ENCODE measurements around the gene SPATA9.
A peak's percentile ranks its signal among the peaks of the same experiment; 100 is the strongest.
"Not testable (repeated sequence)": the region's sequence is repeated elsewhere in the genome, so short reads cannot be mapped to it uniquely, and the experiment has no call there.

The SPATA9 gene

DNA sequence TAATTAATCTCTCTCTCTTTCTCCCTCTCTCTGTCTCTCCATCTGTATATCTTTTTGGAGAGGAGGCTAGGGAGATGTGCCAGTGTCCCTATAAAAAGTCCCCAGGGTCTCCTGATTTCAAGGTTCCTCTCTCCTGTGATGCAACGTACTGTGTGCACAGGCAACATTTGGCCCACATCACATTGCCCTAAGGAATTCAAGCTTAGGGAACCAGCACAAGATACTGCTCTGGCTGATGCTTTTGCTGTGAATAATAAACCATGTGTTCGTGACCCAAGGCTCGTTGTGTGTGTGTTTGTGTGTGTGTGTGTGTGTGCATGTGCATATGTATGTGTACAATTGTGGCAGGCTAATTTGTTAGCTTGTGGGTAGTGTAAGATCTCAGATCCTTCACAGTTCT, 9.7 kb downstream of the SPATA9 start:
- DNase-seq (ENCODE audit: low spot score) = no peak

DNA sequence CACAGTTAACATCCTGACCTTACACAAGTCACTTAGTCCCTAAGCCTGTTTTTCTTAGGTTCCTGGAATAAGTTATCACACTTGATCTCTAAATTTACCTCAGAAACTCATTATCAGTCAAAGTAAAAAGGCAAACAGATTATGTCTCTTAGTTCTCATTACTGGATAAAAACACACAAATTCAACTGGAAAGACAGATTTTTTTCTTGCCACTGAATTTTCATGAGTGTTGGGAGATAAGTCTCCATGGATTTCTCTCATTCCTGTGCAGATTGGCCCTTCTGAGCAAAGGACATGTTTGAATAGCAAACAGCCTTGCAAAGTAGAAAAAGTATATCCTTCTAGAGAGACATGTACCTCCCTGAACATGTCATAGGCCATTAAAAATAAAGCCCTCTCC, 10.2 kb downstream of the SPATA9 start:
- DNase-seq (ENCODE audit: low spot score) = no peak

DNA sequence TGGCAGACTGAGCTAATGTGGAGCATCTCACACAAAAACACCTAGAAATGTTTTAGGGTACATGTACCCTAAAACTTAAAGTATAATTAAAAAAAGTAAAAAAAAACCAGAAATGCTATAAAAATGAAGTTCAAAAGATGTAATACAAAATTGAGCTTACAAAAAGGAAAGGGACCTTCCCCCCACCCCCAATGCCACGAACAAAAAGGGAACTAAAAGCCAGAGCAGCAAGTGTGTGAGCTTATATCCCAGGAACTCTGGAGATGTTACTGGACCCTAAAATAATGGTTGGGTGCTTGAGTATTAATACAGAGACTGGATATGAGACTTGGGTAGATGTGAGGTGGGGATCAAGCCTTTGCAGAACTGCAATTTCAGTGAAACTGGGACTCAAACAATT, 11.0 kb downstream of the SPATA9 start:
- DNase-seq (ENCODE audit: low spot score) = no peak

DNA sequence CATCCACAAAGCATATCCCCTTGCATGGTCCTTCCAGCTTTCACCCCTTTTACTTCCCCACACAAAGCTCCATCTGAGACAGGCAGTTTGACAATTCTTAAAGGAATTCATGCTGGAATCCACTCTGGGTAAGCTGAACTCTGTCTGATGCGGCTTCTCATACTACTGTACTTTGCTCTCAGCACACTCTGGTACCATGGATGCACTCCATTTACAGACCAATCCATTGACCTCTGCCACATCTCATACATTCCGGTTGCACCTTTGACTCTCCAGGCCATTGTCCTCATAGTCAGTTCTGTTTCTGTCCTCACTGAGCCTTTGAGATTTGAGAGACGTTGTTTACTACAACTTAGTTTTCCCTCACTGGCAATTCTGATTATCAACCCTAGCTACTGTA, 12.2 kb downstream of the SPATA9 start:
- no peak for DNase-seq (ENCODE audit: low spot score)

DNA sequence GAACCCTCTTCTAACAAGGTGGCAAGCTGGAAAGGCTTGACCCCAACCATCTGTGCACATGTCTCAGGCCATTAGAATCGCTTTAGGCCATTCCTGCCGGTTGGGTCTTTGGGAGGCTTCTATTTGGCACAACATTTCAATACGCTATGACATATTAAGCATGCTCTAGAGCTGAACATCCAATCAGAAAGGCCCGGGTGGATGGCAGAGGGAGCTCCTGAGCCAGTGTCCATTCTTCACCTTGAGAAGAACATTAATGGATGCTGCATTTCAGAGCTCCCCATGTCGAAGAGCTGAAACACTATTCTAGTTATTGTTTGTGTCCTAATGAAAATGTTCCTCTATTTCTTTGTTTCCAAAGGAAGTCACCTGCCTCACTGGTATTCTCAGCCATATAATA, 12.8 kb downstream of the SPATA9 start:
- DNase-seq (ENCODE audit: low spot score) = no peak

DNA sequence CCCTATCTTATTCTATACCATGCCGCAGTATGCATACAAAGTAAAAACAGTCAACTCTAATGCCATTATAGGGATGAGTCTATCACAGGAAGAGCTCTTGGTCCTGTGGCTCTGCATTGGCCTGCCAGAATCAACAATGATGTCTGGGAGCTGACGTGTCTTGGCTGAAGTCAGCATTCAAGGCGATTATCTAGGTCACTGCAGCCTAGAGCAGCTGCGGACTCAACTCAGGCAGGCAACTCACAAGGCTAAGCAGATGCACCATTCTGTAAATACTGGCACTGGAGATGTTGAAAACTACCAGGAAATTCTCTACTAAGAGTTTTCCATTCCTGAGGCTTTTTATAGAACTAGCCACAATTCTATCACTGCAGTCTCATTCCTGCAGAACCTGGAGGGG, 13.3 kb downstream of the SPATA9 start:
- DNase-seq (ENCODE audit: low spot score) = no peak

DNA sequence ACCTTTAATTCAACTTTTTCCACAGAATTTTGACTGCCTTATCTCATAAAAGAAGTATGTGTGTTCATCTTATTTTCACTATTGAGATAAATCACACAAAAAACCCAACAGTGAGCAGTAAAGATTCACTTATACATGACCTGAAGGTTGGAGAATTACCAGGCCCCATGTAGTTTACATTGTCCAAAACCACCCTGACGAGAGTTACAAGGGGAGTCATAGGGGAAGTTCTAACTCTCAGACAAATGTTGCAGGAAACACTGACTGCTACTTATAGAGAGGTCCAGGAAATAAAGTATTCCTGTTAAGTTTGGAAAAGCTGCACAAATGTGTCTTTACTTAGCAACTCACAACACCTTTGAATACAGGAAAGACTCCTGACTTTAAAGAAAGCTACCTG, 14.1 kb downstream of the SPATA9 start:
- no peak for DNase-seq (ENCODE audit: low spot score)

DNA sequence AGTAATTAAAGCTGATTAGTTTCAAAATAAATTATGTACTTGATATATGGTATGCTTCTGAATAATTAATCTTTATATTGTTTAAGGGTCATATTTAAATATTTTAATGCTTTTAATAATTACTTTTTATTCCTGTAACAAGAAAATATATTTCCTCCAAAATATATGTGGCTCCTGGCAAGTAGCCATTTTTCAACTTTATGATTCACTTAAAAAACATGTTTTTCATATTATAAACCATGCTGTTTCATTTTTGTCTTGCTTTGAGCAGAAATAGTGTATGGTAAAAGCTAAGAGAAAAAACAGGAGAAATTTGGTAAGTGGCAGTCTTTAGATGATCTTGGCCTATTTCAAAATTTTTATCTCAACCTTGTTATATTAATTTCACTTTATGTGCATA, 14.6 kb downstream of the SPATA9 start:
- DNase-seq (ENCODE audit: low spot score) = no peak

DNA sequence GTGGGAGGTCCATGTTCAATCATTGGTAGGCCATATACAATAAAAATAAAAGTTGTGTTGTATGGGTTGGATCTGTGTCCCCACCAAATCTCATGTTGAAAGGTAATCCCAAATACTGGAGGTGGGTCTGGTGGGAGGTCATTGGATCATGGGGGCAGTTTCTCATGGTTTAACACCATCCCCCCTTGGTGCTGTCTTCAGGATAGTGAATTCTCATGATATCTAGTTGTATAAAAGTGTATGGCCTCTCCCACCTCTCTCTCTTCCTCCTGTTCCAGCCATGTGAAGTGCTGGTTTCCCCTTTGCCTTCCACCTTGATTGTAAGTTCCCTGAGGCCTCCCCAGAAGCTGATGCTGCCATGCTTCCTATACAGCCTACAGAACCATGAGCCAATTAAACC, 15.1 kb downstream of the SPATA9 start:
- no peak for DNase-seq (ENCODE audit: low spot score)

DNA sequence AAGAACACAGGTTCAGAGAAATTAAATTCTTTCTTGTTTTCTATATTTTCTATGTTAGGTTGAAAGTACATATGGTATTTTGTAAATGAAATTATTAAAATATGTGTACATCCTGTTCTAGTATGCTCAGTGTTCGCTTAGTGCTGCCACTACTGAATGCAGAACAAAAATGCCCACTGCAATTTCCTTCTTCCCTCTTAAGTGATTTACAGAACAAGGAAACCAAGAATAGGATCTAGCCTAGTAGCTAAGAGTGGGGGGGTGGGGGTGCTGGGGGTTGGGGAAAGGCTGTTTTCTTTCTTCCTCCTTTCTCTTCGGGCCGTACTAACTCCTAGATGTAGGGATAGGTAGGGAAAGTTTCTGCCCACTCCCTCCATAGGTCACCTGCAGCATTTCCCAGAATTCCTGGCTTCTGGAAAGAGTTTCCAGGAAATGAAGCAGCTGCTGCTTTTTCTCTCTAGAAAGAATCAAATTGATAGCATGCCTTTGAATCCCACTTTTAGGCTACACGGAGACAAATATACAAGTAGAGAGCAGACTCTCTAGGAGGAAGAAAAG, 15.7 kb downstream of the SPATA9 start:
- DNase-seq (ENCODE audit: low spot score) = no peak

DNA sequence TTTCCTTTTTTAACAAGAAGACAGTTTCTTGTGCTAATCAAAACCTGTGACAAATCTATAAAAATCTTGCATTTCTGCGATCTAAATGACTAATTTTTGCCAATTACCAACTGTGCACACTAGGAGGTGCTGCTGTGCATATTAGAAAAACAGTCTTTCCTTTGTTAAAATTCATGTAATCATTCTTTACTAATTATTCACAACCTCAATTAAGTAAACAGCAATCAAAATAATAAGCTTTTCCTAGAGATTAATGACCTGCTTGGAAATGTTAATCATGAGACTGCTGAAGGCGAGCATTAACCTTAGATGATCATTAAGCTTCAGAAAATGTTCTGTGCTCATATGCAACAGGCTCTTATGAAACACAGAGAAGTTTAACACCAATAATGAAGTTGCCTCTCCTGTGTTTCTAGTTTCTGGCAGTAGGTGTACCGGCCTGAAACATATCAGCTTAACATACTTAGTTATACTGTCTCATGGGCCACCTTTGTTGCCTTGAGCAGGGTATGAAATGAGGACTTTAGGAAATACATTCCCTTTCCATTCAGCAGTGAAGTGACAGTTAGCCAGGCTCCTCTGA, 18.5 kb downstream of the SPATA9 start:
- peak; percentile 49 for DNase-seq (ENCODE audit: low spot score)

DNA sequence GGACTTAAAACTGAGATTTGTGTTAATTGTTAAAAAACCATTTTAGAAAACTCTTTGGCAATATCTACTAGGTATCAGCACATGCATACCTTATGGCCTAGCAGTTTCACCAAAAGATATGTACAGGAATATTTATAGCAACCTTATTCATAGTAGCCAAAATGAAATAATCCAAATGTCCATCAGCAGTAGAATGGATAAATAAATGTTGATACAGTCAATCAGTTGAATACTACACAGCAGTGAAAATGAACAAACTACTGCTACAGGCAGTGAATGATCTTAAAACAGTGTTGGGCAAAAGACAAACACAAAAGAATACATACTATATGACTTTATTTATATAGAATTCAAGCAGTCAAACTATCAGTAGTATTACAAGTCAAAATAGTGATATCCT, 19.8 kb downstream of the SPATA9 start:
- no peak for DNase-seq (ENCODE audit: low spot score)

DNA sequence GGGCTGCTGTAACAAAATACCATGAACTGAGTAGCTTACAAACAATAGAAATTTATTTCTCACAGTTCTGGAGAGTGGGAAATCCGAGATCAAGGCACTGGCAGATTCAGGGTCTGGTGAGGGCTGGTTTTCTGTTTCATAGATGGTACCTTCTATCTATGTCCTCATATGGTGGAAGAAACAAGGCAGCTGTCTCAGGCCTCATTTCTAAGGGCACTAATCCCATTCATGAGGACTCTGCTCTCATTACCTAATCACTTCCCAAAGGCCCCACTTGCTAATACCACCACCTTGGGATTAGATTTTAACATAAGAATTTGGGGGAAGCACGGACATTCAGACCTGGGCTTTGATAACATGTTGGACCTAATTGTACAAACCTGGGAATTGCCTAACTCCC, 22.7 kb downstream of the SPATA9 start:
- DNase-seq (ENCODE audit: low spot score) = no peak

DNA sequence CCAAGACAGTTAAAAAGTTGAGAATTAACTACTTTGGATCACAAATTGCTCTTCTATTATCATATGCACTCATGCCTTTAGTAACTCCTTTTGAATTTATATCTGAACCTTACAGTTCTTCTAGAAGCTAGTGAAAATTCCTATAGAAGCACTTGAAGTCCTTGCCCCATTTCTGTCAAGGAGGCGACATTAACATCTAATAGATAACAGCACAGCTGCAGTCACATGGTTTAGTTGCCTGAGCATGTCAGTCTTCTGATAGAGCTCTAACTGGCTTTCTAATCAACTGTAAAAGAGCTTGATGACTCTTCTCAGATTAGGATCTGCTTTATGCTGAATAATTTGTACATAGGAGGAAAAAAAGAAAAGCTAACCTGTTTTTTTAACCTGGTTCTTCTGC, 27.2 kb downstream of the SPATA9 start:
- no peak for DNase-seq (ENCODE audit: low spot score)

DNA sequence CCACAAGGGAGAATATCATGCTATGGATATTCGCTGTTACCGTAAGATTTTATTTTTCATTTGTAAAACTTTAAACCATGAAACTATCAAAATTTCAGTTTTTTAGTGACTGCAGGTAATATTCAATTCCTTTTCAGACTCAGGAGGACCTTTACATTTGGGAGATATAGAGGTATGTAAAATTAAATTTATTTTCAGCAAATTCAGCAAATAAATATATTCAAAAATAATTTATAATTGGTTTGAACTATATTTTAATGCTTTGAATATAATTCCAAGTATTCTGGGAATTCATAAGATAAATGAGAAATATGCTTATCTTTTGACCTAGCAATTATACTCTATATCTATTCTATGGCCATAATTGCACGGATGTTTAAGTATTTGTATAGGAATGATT, 28.6 kb downstream of the SPATA9 start:
- DNase-seq (ENCODE audit: low spot score) = no peak

DNA sequence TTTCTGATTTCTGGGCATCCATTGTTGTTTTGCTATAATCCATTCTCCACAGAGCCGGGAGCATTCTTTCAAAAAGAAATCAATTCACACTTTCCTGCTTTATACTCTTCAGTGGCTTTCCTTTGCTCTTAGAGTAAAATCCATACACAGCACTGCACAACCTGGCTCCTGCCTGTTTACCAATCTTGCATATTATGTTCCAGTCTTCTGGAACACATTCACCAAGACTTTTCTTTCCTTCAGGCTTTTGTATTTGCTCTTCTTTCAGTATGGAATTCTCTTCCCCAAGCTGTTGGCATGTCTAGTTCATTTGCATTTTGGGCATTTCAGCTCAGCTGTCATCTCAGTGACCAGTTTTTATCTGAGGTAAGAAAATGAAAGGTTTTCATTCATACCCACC, 29.9 kb downstream of the SPATA9 start:
- no peak for DNase-seq (ENCODE audit: low spot score)

DNA sequence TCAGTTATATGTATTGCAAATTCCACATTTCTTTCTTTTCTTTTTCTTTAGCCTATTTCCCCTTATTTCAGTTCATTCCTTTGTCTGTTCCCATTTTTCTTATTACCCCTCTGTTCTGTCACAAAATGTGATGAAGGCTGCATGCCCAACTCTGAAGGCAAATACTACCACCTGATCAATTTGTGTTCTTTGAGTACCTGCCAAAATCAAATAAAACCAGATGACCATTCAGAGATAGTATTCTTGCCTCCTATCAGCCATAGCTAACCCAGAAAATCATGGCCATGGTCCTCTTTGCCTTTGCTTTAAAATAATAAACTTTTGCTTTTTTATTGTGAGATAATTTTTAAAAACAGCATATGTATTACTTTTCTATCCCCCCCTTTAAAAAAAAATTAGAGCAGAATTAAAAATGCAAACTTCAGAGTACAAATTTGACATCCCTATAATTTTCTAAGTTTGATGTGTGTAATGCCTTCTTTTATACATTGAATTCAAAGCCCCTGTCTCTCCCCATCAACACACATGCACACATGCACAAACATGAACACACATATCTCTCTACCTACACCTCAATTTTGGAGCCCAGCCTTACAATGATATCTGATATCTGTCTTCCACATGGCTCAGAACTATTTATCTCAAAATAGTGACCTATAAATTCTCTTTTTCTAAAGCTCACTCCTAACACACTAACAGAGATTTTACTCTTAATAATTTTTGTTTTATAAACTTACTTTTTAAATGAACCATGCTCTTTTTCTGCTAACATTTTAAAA, 32.8 kb downstream of the SPATA9 start:
- DNase-seq (ENCODE audit: low spot score) = no peak

DNA sequence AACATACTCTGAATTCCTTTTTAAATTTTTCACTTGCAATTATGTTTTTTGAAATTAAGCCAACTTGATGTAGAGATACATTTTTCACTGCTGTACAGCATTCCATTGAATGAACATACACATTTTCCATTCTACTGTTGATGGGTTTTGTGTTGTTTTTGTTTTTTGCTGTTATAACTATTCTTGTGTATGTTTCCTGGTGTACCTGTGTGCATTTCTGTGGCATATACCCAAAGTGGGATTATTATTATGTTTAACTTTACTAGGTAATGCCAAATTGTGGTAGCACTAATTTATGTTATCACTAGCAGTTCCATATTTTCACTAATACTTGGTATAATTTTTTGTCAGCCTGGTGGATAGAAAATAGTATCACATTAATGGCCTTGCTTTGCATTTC, 33.5 kb downstream of the SPATA9 start:
- no peak for DNase-seq (ENCODE audit: low spot score)

DNA sequence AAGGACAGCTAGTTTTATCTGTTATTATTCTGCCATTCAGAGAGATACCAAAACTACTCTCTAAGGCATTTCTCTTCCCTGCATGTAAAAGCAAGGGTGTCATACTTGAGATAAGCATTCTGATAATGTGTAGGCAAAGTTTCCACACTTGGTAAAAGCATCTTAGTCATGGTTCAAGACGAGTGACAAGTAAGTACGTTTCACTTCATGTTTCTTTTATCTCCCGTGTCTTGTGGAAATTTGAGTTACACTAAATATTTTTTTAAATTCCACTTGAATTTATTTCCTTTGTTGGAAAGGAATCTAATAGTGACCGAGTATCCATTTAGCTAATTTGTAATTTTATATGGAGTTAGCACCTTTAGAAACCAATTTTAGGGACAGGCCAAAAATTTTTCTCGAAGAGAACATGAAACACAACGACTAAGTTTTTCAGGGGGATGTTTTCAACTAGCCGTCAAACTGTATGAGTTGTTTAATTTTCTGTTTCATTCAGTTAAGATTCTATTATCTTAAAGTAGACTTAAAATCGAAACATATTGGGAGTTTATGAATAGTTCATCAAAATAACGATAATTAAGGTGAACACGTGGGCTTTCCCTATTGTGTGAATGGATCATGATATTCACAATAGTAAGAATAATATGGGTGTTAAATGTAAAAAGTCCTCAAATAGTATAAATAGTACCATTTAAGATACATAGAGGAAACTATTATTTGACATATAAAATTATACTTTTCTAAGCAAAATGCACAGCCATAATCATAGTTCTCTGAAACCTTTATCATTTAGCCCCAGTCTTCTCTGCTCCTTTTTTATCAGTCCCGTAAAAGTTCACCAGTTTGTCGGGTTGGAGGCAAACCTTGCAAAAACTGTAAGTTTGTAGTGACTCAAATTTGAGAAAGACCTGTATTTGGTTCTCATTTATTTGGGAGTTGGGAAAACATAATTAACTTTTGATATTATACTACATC, 34.6 kb downstream of the SPATA9 start:
- DNase-seq (ENCODE audit: low spot score) = no peak

DNA sequence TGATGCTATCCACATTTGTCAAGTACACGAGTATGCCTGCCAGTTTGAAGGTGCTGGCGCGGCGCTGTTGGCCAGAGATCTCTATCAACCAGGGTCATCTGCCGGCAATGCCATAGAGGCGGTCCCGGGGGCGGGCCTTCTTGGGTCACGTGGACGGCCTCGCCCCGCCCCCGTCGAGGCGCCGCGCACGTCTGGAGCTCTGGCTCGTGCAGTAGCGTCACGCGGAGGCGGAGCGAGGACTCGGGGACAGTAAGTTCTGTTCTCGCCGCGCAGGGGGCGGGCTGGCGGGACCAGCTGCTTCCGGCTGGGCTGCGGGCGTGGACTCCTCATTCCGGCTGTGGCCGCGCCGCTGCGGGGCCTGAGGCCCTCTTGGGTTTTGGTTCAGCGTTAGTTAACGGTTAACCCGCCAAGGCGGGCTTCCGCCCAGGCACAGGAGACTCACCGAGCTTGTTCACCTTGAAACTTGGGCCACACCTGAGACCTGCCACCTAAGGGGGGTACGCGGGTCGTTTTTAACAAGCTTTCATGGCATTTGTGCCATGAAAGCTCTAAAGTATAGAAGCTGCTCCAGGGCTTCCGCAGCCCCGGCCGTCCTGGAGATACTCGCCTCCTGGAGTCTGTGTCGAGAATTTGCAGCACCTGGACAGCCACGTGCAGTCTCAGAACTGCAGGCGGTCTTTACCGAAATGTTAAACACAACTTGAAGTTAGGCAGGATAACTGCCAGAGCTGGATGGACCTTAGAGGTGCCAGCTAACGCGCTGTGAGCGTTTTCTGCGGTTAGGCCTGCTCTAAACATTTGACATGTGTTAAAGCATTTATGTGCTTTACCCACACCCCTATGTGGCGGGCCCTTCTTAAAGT, 36.0 kb downstream of the SPATA9 start, which contains the start of gene RFESD:
Gene RFESD, plus strand, starts transcription at position 209 of the 863 bp plus-strand sequence. CDS start 5,495 bp downstream, outside the sequence.
- DNase-seq (ENCODE audit: low spot score) = peak; percentile 97

DNA sequence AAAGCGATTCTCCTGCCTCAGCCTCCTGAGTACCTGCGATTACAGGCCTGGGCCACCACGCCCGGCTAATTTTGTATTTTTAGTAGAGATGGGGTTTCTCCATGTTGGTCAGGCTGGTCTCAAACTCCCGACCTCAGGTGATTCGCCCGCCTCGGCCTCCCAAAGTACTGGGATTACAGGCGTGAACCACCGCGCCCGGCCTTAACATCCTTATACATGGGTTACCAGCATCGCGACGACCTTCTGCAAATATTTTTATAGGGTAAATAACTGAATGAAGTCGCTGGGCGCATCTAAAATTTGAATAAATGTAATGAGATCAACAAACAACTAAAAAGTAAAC, 36.6 kb downstream of the SPATA9 start:
- not testable (repeated sequence) for DNase-seq (ENCODE audit: low spot score)

Measured in RKO (cell line).